Fibroblast of lung (primary cell): Measurements from ENCODE around the gene KRTAP5-2.

Experiments used
- EZH2 ChIP-seq: IDR thresholded peaks from 2 replicates; pipeline ENCODE4 v1.5.1; 2012; ENCODE audit warnings: low read length, control low read depth, mild to moderate bottlenecking; ENCODE audit errors: missing control alignments
- TF ChIP-seq, protein P1 (sequence below), 2 donors: IDR thresholded peaks in 1 of 2; conservative IDR thresholded peaks in 1 of 2; 1 replicate in 1 of 2; 2 replicates in 1 of 2; pipeline ENCODE4 v1.5.1; 2011 to 2012; ENCODE audit warnings: low read length in 2 of 2, control low read depth in 1 of 2, inconsistent platforms in 1 of 2, low read depth in 1 of 2, mild to moderate bottlenecking in 1 of 2

DNA sequence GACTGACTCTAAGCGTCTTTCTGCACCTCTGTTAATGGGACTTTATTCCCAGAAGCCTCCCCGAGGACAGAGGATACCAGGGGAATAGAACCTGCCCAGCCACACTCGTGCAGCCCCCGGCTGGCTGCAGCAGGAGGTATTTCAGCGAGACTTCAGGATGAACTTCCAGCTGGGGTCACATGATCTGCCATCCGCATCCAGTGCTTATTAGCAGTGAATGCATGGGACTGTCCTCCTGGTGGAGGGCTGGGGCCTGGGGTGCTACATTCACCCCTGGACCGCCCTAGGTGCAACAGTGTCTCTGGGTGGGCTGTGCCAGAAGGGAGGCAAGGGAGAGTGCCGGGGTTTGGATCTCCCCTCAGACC, 27.6 kb downstream of the KRTAP5-2 start:
- TF ChIP-seq EZH2 = no peak
- TF ChIP-seq, protein P1, sequence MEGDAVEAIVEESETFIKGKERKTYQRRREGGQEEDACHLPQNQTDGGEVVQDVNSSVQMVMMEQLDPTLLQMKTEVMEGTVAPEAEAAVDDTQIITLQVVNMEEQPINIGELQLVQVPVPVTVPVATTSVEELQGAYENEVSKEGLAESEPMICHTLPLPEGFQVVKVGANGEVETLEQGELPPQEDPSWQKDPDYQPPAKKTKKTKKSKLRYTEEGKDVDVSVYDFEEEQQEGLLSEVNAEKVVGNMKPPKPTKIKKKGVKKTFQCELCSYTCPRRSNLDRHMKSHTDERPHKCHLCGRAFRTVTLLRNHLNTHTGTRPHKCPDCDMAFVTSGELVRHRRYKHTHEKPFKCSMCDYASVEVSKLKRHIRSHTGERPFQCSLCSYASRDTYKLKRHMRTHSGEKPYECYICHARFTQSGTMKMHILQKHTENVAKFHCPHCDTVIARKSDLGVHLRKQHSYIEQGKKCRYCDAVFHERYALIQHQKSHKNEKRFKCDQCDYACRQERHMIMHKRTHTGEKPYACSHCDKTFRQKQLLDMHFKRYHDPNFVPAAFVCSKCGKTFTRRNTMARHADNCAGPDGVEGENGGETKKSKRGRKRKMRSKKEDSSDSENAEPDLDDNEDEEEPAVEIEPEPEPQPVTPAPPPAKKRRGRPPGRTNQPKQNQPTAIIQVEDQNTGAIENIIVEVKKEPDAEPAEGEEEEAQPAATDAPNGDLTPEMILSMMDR (conservative IDR thresholded peaks at IDR 0.05 in 1 of 2, IDR thresholded peaks at IDR 0.05 in 1 of 2; ENCODE audit: low read depth in 1 of 2, low read length in 2 of 2) = no peak
